ENCODE measurements around the gene KIZ. TPM values are rescaled to one million over a fixed set of nuclear protein-coding genes. Genes with fewer than 3 reads are reported as not detected.

The KIZ gene
- total RNA-seq, 2 experiments from 2014 or later, result 31.1 to 33.8 TPM

DNA sequence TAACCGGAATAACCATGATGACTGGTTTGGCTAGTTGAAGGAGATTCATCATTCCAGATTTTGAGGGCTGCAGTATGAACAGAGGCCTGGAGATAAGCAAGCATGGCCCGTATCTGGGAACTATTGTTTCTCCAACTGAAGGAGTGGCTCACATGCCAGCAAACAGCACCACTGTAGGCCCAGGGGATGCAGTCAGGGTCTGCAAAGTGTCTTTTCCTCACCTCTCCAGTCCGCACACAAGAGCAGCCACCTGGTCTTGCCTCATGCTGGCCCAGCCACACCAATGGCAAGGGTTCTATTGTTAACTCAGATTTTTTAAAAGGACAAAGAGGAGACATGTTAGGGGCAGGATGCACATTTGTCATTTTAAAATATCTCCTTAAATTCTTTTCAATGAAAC is 55.1 kb downstream of the KIZ start:
- H3K9me3 Mint-ChIP-seq, result no peaks in the 10 kb centered on the region
- Histone ChIP-seq H3K4me3 (ENCODE audit: low read length) (no peak overlapping the region), H3K36me3 (ENCODE audit: insufficient read depth, low read length) (no peaks in the 10 kb centered on the region), H3K27me3 (ENCODE audit: control insufficient read depth in 1 of 2, insufficient read depth in 2 of 2, low read length in 2 of 2) (no peaks in the 10 kb centered on the region), H3K4me1 (ENCODE audit: insufficient read depth, low read length) (no peaks in the 10 kb centered on the region), H3K9me3 (ENCODE audit: control insufficient read depth in 1 of 2, insufficient read depth in 1 of 2, low read length in 2 of 2) (peaks cover 0 to 6% of the 10 kb centered on the region in 2 experiments), H3K27ac (ENCODE audit: low read depth in 1 of 2, low read length in 2 of 2) (no peak overlapping the region)
- H3K4me3 Mint-ChIP-seq, result no peak overlapping the region
- peaks cover 29% of the 10 kb centered on the region for H3K36me3 Mint-ChIP-seq (ENCODE audit: low read depth)
- H3K27ac Mint-ChIP-seq, result no peak overlapping the region
- TF ChIP-seq, protein P1, sequence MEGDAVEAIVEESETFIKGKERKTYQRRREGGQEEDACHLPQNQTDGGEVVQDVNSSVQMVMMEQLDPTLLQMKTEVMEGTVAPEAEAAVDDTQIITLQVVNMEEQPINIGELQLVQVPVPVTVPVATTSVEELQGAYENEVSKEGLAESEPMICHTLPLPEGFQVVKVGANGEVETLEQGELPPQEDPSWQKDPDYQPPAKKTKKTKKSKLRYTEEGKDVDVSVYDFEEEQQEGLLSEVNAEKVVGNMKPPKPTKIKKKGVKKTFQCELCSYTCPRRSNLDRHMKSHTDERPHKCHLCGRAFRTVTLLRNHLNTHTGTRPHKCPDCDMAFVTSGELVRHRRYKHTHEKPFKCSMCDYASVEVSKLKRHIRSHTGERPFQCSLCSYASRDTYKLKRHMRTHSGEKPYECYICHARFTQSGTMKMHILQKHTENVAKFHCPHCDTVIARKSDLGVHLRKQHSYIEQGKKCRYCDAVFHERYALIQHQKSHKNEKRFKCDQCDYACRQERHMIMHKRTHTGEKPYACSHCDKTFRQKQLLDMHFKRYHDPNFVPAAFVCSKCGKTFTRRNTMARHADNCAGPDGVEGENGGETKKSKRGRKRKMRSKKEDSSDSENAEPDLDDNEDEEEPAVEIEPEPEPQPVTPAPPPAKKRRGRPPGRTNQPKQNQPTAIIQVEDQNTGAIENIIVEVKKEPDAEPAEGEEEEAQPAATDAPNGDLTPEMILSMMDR (IDR thresholded peaks at IDR 0.05), result no peak
- POLR2A ChIA-PET, result no interaction called here
- DNase-seq (no peak), ATAC-seq (ENCODE audit: poor library complexity) (no peak)
- intact Hi-C loops (cut with DNase I, micrococcal nuclease), result no loop called here
- CTCF ChIA-PET, result no interaction called here
- H3K27me3 Mint-ChIP-seq, result no peaks in the 10 kb centered on the region
- peaks cover 15% of the 10 kb centered on the region for H3K4me1 Mint-ChIP-seq (ENCODE audit: low read depth)

DNA sequence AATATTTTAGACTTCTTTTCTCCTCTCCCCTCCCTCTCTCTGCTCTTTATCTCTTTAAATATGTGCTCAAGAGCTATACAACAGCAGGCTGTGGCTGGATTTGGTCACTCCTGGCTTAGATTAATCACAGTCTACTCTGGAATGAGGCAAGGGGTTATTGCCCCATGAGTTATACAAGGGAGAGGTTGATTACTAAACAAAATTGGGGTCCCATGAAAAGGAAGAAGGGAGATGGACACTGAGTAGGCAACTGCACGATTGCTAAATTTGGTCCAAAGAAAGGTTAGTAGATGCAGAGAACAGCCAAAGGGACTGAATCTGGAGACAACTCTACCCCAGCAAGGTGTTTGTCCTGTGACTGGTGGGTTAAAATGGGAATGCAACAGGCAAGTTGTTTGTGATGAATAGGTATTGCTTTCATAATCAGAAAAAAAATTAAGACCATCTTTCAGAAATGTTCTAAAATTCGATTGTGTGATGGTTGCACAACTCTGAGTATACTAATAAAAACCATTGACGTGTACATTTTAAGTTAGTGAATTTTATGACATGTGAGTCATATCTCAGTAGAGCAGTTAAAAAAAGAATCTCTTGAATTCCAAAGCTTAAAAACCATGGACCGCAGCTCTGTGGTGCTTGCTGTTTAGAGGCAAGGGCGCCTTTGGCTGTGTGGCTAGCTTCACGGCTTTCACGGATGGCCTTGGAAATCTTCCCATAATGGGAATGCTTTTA is 57.1 kb downstream of the KIZ start:
- intact Hi-C loops (cut with DNase I, micrococcal nuclease), result no loop called here
- ATAC-seq (ENCODE audit: poor library complexity) (no peak), DNase-seq (no peak)
- H3K4me3 Mint-ChIP-seq, result no peak overlapping the region
- peaks cover 15% of the 10 kb centered on the region for H3K4me1 Mint-ChIP-seq (ENCODE audit: low read depth)
- H3K36me3 Mint-ChIP-seq (ENCODE audit: low read depth), result peaks cover 46% of the 10 kb centered on the region
- ChIA-PET POLR2A (no interaction called here), CTCF (no interaction called here)
- Histone ChIP-seq H3K27me3 (ENCODE audit: control insufficient read depth in 1 of 2, insufficient read depth in 2 of 2, low read length in 2 of 2) (no peaks in the 10 kb centered on the region), H3K4me3 (ENCODE audit: low read length) (no peak overlapping the region), H3K36me3 (ENCODE audit: insufficient read depth, low read length) (peaks cover 3% of the 10 kb centered on the region), H3K9me3 (ENCODE audit: control insufficient read depth in 1 of 2, insufficient read depth in 1 of 2, low read length in 2 of 2) (no peaks in the 10 kb centered on the region), H3K4me1 (ENCODE audit: insufficient read depth, low read length) (no peaks in the 10 kb centered on the region), H3K27ac (ENCODE audit: low read depth in 1 of 2, low read length in 2 of 2) (no peak overlapping the region)
- TF ChIP-seq, protein P1 (IDR thresholded peaks at IDR 0.05), result no peak
- no peak overlapping the region for H3K27ac Mint-ChIP-seq
- H3K9me3 Mint-ChIP-seq, result no peaks in the 10 kb centered on the region
- no peaks in the 10 kb centered on the region for H3K27me3 Mint-ChIP-seq

DNA sequence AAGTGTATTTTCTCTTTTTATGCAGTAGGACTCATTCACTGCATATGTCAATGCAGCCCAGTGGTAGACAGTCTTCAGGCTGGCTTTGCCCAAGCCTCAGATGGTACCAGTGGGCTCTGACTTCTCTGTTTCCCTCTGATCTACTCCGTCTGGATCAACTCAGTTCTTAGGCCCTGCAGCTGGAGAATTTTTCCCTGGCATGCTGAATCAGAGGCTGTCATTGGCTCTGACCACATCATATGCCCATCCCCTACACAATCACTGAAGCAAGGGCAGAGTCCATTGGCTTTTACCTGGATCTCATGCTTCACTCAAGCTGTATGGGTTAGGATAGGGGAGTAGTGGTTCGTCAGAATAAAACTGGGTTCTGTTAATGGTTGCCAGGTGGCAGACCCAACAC is 57.8 kb downstream of the KIZ start:
- H3K27me3 Mint-ChIP-seq, result no peaks in the 10 kb centered on the region
- no peak for ATAC-seq (ENCODE audit: poor library complexity)
- intact Hi-C loops (cut with DNase I, micrococcal nuclease), result no loop called here

More for the DNA sequence above, 57.8 kb downstream of the KIZ start:
- no peak overlapping the region for H3K27ac Mint-ChIP-seq
- TF ChIP-seq, protein P1 (IDR thresholded peaks at IDR 0.05), result no peak
- H3K9me3 ChIP-seq (ENCODE audit: control insufficient read depth in 1 of 2, insufficient read depth in 1 of 2, low read length in 2 of 2), result no peaks in the 10 kb centered on the region
- H3K4me3 ChIP-seq (ENCODE audit: low read length), result no peak overlapping the region
- POLR2A ChIA-PET, result no interaction called here
- DNase-seq, result no peak
- CTCF ChIA-PET, result interaction anchor here (0.7 kb wide), 1 partner anchor 184 kb away, joined by 3 read pairs; no protein-coding TSS in a partner anchor
- H3K4me1 Mint-ChIP-seq (ENCODE audit: low read depth), result peaks cover 11% of the 10 kb centered on the region
- peaks cover 3% of the 10 kb centered on the region for H3K36me3 ChIP-seq (ENCODE audit: insufficient read depth, low read length)
- H3K4me1 ChIP-seq (ENCODE audit: insufficient read depth, low read length), result no peaks in the 10 kb centered on the region
- no peaks in the 10 kb centered on the region for H3K27me3 ChIP-seq (ENCODE audit: control insufficient read depth in 1 of 2, insufficient read depth in 2 of 2, low read length in 2 of 2)
- no peak overlapping the region for H3K4me3 Mint-ChIP-seq
- peaks cover 51% of the 10 kb centered on the region for H3K36me3 Mint-ChIP-seq (ENCODE audit: low read depth)
- no peak overlapping the region for H3K27ac ChIP-seq (ENCODE audit: low read depth in 1 of 2, low read length in 2 of 2)
- no peaks in the 10 kb centered on the region for H3K9me3 Mint-ChIP-seq
